ENCODE data around the gene SH3BP1. TPM values are rescaled to one million over a fixed set of nuclear protein-coding genes. Genes with fewer than 3 reads are reported as not detected.

The SH3BP1 gene
- total and polyA plus RNA-seq, 9 of the 15 experiments (the other 6 are each of a cell fraction or from before 2014, with no cell fraction given) = 0.10 to 36.2 (median 10.4) TPM

DNA sequence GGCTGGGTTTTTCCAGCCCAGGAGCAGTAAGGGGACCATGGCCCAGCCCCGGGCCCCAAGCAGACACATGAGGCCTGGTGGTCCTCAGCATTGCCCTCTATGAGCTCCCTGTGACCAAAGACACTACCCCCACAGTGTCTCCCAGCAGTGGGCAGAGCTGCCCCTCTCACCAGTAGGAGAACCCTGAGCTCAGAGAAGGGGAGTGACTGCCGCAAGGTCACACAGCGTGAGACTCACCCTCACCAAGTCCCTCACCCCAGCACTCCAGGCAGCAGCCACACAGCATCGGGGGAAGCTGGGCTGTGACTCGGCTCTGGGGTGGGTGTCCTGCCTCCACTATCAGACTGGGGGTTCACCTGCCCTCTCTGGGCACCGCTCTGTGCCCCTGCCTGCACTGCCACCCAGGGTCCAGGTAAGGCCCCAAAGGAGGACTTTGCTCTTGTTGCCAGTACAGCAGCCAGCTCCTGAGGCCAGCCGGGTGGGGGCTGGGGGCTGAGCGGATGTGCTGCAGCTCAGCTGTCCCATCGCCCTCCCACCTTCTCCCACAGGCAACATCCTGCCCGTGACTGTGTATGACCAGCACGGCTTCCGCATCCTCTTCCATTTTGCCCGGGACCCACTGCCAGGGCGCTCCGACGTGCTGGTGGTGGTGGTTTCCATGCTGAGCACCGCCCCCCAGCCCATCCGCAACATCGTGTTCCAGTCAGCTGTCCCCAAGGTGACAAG, 7.9 kb upstream of the SH3BP1 start:
- Histone ChIP-seq H3K9ac (ENCODE audit: insufficient read depth in 1 of 2, low read depth in 2 of 2, low read length in 2 of 2) (peak overlapping the region in 1 of 2 experiments; percentile 77; a peak in 2 of 4 replicates), H3K27ac (ENCODE audit: extremely low read depth, low read depth, low read length) (no peak overlapping the region), H3K4me1 (replicated peaks in 1 of 2; ENCODE audit: control insufficient read depth in 2 of 2, insufficient read depth in 2 of 2, low read length in 2 of 2) (peaks cover 34 to 66% of the 10 kb centered on the region in 2 experiments), H3K79me2 (ENCODE audit: control insufficient read depth, insufficient read depth, low read length) (no peaks in the 10 kb centered on the region), H3K27me3 (ENCODE audit: control insufficient read depth in 2 of 2, insufficient read depth in 2 of 2, low read length in 2 of 2) (no peaks in the 10 kb centered on the region), H4K20me1 (replicated peaks; ENCODE audit: control insufficient read depth, insufficient read depth, low read length) (no peaks in the 10 kb centered on the region), H2AFZ (ENCODE audit: low read depth, low read length) (no peak overlapping the region), H3K36me3 (ENCODE audit: control insufficient read depth, insufficient read depth, low read length) (peaks cover 31% of the 10 kb centered on the region; the same call in 2 of the 3 replicates), H3K9me1 (ENCODE audit: control insufficient read depth, insufficient read depth, low read length) (no peaks in the 10 kb centered on the region), H3K4me3 (no peak overlapping the region), H3K9me3 (replicated peaks; ENCODE audit: control insufficient read depth, insufficient read depth, low read depth, low read length) (no peaks in the 10 kb centered on the region), H3K4me2 (ENCODE audit: insufficient read depth, low read length) (no peak overlapping the region)
- TF ChIP-seq, protein P1, sequence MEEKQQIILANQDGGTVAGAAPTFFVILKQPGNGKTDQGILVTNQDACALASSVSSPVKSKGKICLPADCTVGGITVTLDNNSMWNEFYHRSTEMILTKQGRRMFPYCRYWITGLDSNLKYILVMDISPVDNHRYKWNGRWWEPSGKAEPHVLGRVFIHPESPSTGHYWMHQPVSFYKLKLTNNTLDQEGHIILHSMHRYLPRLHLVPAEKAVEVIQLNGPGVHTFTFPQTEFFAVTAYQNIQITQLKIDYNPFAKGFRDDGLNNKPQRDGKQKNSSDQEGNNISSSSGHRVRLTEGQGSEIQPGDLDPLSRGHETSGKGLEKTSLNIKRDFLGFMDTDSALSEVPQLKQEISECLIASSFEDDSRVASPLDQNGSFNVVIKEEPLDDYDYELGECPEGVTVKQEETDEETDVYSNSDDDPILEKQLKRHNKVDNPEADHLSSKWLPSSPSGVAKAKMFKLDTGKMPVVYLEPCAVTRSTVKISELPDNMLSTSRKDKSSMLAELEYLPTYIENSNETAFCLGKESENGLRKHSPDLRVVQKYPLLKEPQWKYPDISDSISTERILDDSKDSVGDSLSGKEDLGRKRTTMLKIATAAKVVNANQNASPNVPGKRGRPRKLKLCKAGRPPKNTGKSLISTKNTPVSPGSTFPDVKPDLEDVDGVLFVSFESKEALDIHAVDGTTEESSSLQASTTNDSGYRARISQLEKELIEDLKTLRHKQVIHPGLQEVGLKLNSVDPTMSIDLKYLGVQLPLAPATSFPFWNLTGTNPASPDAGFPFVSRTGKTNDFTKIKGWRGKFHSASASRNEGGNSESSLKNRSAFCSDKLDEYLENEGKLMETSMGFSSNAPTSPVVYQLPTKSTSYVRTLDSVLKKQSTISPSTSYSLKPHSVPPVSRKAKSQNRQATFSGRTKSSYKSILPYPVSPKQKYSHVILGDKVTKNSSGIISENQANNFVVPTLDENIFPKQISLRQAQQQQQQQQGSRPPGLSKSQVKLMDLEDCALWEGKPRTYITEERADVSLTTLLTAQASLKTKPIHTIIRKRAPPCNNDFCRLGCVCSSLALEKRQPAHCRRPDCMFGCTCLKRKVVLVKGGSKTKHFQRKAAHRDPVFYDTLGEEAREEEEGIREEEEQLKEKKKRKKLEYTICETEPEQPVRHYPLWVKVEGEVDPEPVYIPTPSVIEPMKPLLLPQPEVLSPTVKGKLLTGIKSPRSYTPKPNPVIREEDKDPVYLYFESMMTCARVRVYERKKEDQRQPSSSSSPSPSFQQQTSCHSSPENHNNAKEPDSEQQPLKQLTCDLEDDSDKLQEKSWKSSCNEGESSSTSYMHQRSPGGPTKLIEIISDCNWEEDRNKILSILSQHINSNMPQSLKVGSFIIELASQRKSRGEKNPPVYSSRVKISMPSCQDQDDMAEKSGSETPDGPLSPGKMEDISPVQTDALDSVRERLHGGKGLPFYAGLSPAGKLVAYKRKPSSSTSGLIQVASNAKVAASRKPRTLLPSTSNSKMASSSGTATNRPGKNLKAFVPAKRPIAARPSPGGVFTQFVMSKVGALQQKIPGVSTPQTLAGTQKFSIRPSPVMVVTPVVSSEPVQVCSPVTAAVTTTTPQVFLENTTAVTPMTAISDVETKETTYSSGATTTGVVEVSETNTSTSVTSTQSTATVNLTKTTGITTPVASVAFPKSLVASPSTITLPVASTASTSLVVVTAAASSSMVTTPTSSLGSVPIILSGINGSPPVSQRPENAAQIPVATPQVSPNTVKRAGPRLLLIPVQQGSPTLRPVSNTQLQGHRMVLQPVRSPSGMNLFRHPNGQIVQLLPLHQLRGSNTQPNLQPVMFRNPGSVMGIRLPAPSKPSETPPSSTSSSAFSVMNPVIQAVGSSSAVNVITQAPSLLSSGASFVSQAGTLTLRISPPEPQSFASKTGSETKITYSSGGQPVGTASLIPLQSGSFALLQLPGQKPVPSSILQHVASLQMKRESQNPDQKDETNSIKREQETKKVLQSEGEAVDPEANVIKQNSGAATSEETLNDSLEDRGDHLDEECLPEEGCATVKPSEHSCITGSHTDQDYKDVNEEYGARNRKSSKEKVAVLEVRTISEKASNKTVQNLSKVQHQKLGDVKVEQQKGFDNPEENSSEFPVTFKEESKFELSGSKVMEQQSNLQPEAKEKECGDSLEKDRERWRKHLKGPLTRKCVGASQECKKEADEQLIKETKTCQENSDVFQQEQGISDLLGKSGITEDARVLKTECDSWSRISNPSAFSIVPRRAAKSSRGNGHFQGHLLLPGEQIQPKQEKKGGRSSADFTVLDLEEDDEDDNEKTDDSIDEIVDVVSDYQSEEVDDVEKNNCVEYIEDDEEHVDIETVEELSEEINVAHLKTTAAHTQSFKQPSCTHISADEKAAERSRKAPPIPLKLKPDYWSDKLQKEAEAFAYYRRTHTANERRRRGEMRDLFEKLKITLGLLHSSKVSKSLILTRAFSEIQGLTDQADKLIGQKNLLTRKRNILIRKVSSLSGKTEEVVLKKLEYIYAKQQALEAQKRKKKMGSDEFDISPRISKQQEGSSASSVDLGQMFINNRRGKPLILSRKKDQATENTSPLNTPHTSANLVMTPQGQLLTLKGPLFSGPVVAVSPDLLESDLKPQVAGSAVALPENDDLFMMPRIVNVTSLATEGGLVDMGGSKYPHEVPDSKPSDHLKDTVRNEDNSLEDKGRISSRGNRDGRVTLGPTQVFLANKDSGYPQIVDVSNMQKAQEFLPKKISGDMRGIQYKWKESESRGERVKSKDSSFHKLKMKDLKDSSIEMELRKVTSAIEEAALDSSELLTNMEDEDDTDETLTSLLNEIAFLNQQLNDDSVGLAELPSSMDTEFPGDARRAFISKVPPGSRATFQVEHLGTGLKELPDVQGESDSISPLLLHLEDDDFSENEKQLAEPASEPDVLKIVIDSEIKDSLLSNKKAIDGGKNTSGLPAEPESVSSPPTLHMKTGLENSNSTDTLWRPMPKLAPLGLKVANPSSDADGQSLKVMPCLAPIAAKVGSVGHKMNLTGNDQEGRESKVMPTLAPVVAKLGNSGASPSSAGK (IDR thresholded peaks at IDR 0.05) = no peak
- TF ChIP-seq POLR2G (IDR thresholded peaks at IDR 0.05; ENCODE audit: low read depth, low read length) (peak; percentile 57), RBFOX2 (IDR thresholded peaks at IDR 0.05; ENCODE audit: low read depth, low read length) (0 out of 2 replicates have a peak, but pooled peaks have one; percentile 11), SMAD4 (CRISPR knock-in tag; conservative IDR thresholded peaks at IDR 0.05) (no peak), ZFP36 (IDR thresholded peaks at IDR 0.05; ENCODE audit: low read depth, low read length, partially characterized antibody) (peak; percentile 68), ZNF263 (CRISPR knock-in tag; IDR thresholded peaks at IDR 0.05; ENCODE audit: borderline replicate concordance) (no peak)
- DNase-seq (ENCODE audit: extremely low read depth in 1 of 4, low spot score in 3 of 4) (no peak), ATAC-seq (no peak), FAIRE-seq (no peak)
- no TSS peak for BruUV-seq (replicated peaks)
- 89% methylated on average over 7 of the region's 19 CpGs for WGBS (ENCODE audit: insufficient coverage, low coverage, missing lambda C conversion rate)
- CTCF ChIA-PET (ENCODE audit: low intra/inter-chr PET ratio) = no interaction called here
- POLR2A ChIA-PET = interaction anchor here (0.6 to 1.6 kb wide), 7 partner anchors 10 to 53 kb away, joined by 3 to 5 read pairs (median 3); partner anchors contain the start of genes LGALS1 and PDXP
- in situ Hi-C loops (cut with MboI) = no loop called here
- intact Hi-C loops (cut with micrococcal nuclease) = no loop called here
